Esophagus squamous epithelium (tissue), 4 donors: ENCODE data around the gene SOX18.

Experiments used
- POLR2A ChIP-seq, 4 donors: fragments of 450-650 bp; IDR thresholded peaks; one replicate each; pipeline ENCODE4 v1.6.1; 2017; ENCODE audit warnings: antibody characterized with exemption in 4 of 4, mild to moderate bottlenecking in 4 of 4, moderate library complexity in 3 of 4
- TF ChIP-seq, protein P1 (sequence below), 6 experiments: fragments of 450-650 bp in 4 of 6; fragments of 200-600 bp in 2 of 6; sonication (generic) in 2 of 6; IDR thresholded peaks; one replicate each; pipeline ENCODE4 v1.5.1; 2016 to 2019; ENCODE audit warnings: antibody characterized with exemption in 6 of 6, mild to moderate bottlenecking in 4 of 6, moderate library complexity in 4 of 6

- TF ChIP-seq, protein P1, sequence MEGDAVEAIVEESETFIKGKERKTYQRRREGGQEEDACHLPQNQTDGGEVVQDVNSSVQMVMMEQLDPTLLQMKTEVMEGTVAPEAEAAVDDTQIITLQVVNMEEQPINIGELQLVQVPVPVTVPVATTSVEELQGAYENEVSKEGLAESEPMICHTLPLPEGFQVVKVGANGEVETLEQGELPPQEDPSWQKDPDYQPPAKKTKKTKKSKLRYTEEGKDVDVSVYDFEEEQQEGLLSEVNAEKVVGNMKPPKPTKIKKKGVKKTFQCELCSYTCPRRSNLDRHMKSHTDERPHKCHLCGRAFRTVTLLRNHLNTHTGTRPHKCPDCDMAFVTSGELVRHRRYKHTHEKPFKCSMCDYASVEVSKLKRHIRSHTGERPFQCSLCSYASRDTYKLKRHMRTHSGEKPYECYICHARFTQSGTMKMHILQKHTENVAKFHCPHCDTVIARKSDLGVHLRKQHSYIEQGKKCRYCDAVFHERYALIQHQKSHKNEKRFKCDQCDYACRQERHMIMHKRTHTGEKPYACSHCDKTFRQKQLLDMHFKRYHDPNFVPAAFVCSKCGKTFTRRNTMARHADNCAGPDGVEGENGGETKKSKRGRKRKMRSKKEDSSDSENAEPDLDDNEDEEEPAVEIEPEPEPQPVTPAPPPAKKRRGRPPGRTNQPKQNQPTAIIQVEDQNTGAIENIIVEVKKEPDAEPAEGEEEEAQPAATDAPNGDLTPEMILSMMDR (IDR thresholded peaks at IDR 0.05): no peak
- no peak for TF ChIP-seq POLR2A (IDR thresholded peaks at IDR 0.05)
Observed at GRCh38 chr20:64039293-64040160, 9.9 kb downstream of the SOX18 start.
